Upper lobe of left lung (tissue), 6 donors: ENCODE results near the gene PCIF1. TPM values are rescaled to one million over a fixed set of nuclear protein-coding genes. Genes with fewer than 3 reads are reported as not detected.

Source experiments
- ATAC-seq, 2 donors: fragments of 200-7000 bp; cut with Tn5 transposase; one replicate each; pipeline ENCODE4 v1.9.1; 2022; ENCODE audit warnings: mild to moderate bottlenecking in 2 of 2, moderate library complexity in 2 of 2; ENCODE audit not compliant: low FRiP score in 2 of 2
- DNase-seq, 2 donors: peaks; one replicate each; pipeline ENCODE4 v3.0.0-alpha.2; 2019 to 2020
- H3K27ac ChIP-seq, 4 donors: fragments of 200-600 bp; sonication (generic); one replicate each; pipeline ENCODE4 v1.5.1; 2016 to 2019
- H3K27me3 ChIP-seq, 4 donors: fragments of 200-600 bp; sonication (generic); one replicate each; pipeline ENCODE4 v1.5.1; 2017 to 2019
- H3K36me3 ChIP-seq, 4 donors: fragments of 200-600 bp; sonication (generic); one replicate each; pipeline ENCODE4 v1.5.1; 2016 to 2019
- H3K4me1 ChIP-seq, 4 donors: fragments of 200-600 bp; sonication (generic); one replicate each; pipeline ENCODE4 v1.5.1; 2018 to 2019
- H3K4me3 ChIP-seq, 4 donors: fragments of 200-600 bp; sonication (generic); one replicate each; pipeline ENCODE4 v1.5.1; 2017 to 2019; ENCODE audit warnings: mild to moderate bottlenecking in 2 of 4, moderate library complexity in 1 of 4
- H3K9me3 ChIP-seq, 4 donors: fragments of 200-600 bp; sonication (generic); one replicate each; pipeline ENCODE4 v1.5.1; 2018 to 2019
- EP300 ChIP-seq, 4 donors: sonication (generic); formaldehyde crosslinking; IDR thresholded peaks; one replicate each; pipeline ENCODE4 v1.5.1; 2017; ENCODE audit warnings: antibody characterized with exemption in 4 of 4, control low read depth in 2 of 4
- POLR2A ChIP-seq, 4 donors: fragments of 450-650 bp; IDR thresholded peaks; one replicate each; pipeline ENCODE4 v1.5.1; 2016 to 2017; ENCODE audit warnings: antibody characterized with exemption in 4 of 4, mild to moderate bottlenecking in 2 of 4
- POLR2AphosphoS5 ChIP-seq, 2 donors: sonication (generic); formaldehyde crosslinking; IDR thresholded peaks; one replicate each; pipeline ENCODE4 v1.5.1; 2017; ENCODE audit warnings: antibody characterized with exemption in 2 of 2
- WGBS, 2 donors: methylation state at CpG; one replicate each; pipeline ENCODE4 v1.1.5; 2017 to 2018; 5-methylcytosine and 5-hydroxymethylcytosine counted together
- total RNA-seq, 6 donors: library from RNA; depleted of rRNA in 4 of 6; stranded (reverse); fragments of >200 nt in 4 of 6; gene quantifications; one replicate each; pipeline versions ENCODE4 v1.1.0 to v1.2.1, GENCODE V29; 2016 to 2021
- TF ChIP-seq, protein P1 (sequence below), 6 experiments: fragments of 450-650 bp in 4 of 6; fragments of 200-600 bp in 2 of 6; sonication (generic) in 2 of 6; IDR thresholded peaks; one replicate each; pipeline ENCODE4 v1.5.1; 2016 to 2019; ENCODE audit warnings: antibody characterized with exemption in 6 of 6
- donor health status: DM: no; HTN: no; CAD: no; lungs with moderate emphysema.
- donor health status: DM: no; HTN: yes; CAD: no; lungs with severe emphysema.

PCIF1 gene
- total RNA-seq, 6 donors from 2014 or later: 41.7 to 59.7 (median 47.1) TPM

DNA sequence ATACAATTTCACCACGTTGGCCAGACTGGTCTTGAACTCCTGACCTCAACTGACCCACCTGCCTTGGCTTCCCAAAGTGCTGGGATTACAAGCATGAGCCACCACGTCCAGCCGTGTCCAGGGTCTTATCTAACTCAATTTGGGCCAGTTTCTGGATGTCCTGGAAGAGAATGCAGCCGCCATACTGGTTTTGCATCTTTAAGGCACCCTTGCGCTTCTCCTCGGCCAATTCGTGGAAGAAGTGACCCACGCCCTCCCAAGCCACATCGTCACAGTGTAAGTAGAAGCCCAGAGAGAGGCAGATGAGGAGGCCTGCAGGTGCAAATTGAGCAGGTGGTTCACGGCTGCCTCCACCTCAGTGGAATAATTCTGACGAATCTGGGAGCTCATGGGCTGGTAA is 41.2 kb downstream of the PCIF1 start:
- H3K36me3 ChIP-seq: no peaks in the 10 kb centered on the region
- no peak overlapping the region for H3K27ac ChIP-seq
- WGBS, 2 donors: 77 to 85% methylated on average over 11 of the region's 11 CpGs
- ATAC-seq: no peak
- peaks cover 6 to 12% (median 9%) of the 10 kb centered on the region in 4 donors for H3K4me1 ChIP-seq
- no peak overlapping the region for H3K4me3 ChIP-seq
- no peaks in the 10 kb centered on the region for H3K9me3 ChIP-seq
- no peak for DNase-seq
- H3K27me3 ChIP-seq: no peaks in the 10 kb centered on the region
- TF ChIP-seq EP300 (IDR thresholded peaks at IDR 0.05): no peak
- no peak for TF ChIP-seq POLR2A (IDR thresholded peaks at IDR 0.05)
- TF ChIP-seq, protein P1, sequence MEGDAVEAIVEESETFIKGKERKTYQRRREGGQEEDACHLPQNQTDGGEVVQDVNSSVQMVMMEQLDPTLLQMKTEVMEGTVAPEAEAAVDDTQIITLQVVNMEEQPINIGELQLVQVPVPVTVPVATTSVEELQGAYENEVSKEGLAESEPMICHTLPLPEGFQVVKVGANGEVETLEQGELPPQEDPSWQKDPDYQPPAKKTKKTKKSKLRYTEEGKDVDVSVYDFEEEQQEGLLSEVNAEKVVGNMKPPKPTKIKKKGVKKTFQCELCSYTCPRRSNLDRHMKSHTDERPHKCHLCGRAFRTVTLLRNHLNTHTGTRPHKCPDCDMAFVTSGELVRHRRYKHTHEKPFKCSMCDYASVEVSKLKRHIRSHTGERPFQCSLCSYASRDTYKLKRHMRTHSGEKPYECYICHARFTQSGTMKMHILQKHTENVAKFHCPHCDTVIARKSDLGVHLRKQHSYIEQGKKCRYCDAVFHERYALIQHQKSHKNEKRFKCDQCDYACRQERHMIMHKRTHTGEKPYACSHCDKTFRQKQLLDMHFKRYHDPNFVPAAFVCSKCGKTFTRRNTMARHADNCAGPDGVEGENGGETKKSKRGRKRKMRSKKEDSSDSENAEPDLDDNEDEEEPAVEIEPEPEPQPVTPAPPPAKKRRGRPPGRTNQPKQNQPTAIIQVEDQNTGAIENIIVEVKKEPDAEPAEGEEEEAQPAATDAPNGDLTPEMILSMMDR (IDR thresholded peaks at IDR 0.05): no peak
- TF ChIP-seq POLR2AphosphoS5 (IDR thresholded peaks at IDR 0.05): no peak

DNA sequence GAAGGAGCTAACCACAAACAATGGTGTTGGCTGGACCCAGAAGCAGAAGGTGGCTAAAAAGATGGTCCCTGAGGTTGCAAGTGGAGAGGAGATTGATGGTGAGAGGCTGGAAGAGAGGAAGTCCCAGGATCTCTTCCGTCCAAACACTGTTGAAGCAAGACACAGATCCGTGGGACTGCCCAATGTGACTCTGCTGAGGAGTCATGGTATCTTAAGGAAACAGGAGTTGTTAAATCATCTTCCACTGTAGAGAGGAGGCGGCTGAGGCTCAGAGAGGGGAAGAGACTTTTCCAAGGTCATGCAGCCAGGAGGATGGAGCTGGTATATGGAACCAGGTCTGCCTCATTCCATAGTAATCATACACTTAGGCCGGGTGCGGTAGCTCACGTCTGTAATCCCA is 41.6 kb downstream of the PCIF1 start:
- no peaks in the 10 kb centered on the region for H3K36me3 ChIP-seq
- ATAC-seq (no peak), DNase-seq (no peak)
- TF ChIP-seq EP300 (IDR thresholded peaks at IDR 0.05) (no peak), POLR2A (IDR thresholded peaks at IDR 0.05) (no peak), POLR2AphosphoS5 (IDR thresholded peaks at IDR 0.05) (no peak)
- TF ChIP-seq, protein P1 (IDR thresholded peaks at IDR 0.05): no peak
- peaks cover 3 to 8% (median 5%) of the 10 kb centered on the region in 4 donors for H3K4me1 ChIP-seq
- H3K9me3 ChIP-seq: no peaks in the 10 kb centered on the region
- no peak overlapping the region for H3K27ac ChIP-seq
- H3K27me3 ChIP-seq: no peaks in the 10 kb centered on the region
- WGBS, 2 donors: 77 to 83% methylated on average over 6 of the region's 6 CpGs
- no peak overlapping the region for H3K4me3 ChIP-seq

DNA sequence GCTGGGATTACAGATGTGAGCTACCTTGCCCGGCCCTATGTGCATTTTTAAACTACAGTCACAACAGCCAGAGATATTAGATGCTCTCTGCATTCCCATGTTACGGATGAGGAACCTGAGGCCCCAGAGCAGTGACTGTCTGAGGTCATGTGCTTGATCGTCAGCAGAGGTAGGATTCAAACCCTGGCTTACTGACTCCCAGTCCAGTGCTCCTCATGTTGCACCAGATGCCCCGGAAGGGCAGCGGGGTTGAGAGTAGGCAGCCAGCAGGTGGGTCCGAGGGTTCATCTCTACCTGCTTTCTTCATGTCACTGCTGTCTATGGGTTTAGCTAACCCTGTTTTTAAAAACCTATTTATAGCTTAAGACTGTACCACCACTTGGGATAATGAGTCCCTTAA is 46.8 kb downstream of the PCIF1 start:
- H3K27me3 ChIP-seq: no peaks in the 10 kb centered on the region
- H3K27ac ChIP-seq: no peak overlapping the region
- no peaks in the 10 kb centered on the region for H3K36me3 ChIP-seq
- no peak overlapping the region for H3K4me3 ChIP-seq
- TF ChIP-seq, protein P1 (IDR thresholded peaks at IDR 0.05): no peak
- no peak for TF ChIP-seq EP300 (IDR thresholded peaks at IDR 0.05)
- no peak for TF ChIP-seq POLR2A (IDR thresholded peaks at IDR 0.05)
- no peak for TF ChIP-seq POLR2AphosphoS5 (IDR thresholded peaks at IDR 0.05)
- 92 to 93% methylated on average over 6 of the region's 6 CpGs for WGBS, 2 donors
- H3K4me1 ChIP-seq: no peaks in the 10 kb centered on the region
- H3K9me3 ChIP-seq: no peaks in the 10 kb centered on the region
- DNase-seq (no peak), ATAC-seq (no peak)

DNA sequence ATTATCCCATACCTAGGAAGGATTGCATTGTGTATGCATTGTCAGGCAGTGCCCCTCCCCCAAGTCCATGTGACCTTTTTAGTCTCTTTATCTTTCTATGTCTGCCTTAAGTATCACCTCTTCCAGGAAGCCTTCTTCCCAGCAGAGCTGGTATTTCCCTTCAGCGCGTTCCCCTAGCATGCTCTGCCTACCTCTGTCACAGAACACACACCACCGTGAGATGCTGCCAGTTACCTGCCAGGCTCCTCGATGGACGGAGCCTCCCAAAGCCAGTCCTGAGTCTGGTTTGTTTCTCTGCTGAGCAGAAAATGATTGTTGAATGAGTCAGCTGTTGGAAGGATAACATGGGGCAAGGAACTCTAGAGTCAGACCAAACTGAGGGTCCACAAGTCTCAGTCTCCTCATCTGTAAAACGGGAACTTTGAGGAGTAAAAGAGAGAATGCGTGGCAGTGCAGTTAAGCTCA is 48.8 kb downstream of the PCIF1 start:
- DNase-seq: no peak
- TF ChIP-seq EP300 (IDR thresholded peaks at IDR 0.05): no peak
- TF ChIP-seq POLR2AphosphoS5 (IDR thresholded peaks at IDR 0.05): no peak
- no peak for TF ChIP-seq POLR2A (IDR thresholded peaks at IDR 0.05)
- TF ChIP-seq, protein P1 (IDR thresholded peaks at IDR 0.05): no peak
- no peak overlapping the region for H3K27ac ChIP-seq
- ATAC-seq: no peak
- no peaks in the 10 kb centered on the region for H3K36me3 ChIP-seq
- no peak overlapping the region for H3K4me3 ChIP-seq
- 69 to 88% methylated on average over 7 of the region's 7 CpGs for WGBS, 2 donors
- H3K27me3 ChIP-seq: no peaks in the 10 kb centered on the region
- H3K9me3 ChIP-seq: no peaks in the 10 kb centered on the region
- no peaks in the 10 kb centered on the region for H3K4me1 ChIP-seq

DNA sequence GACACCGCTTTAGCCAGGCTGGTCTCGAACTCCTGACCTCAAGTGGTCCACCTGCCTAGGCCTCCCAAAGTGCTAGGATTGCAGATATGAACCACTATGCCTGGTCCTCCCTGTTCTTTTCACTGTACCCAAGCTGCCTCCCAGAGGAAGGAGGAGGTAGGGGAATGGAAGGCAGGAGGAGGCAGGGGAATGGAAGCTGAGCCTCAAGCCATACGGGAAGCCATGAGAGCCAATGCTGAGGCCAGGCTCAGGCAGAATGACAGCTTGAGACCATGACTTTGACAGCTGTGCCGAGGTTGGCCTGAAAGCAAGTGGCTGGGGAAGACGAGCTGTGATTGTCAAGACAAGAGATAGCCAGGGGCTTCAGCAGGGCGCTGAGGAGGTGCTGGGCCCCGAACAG is 51.1 kb downstream of the PCIF1 start:
- no peaks in the 10 kb centered on the region for H3K27me3 ChIP-seq
- DNase-seq (no peak), ATAC-seq (no peak)
- WGBS, 2 donors: 63 to 69% methylated on average over 5 to 7 of the region's 7 CpGs
- H3K27ac ChIP-seq: no peak overlapping the region
- H3K9me3 ChIP-seq: no peaks in the 10 kb centered on the region
- TF ChIP-seq EP300 (IDR thresholded peaks at IDR 0.05): no peak
- TF ChIP-seq, protein P1 (IDR thresholded peaks at IDR 0.05): no peak
- no peak for TF ChIP-seq POLR2AphosphoS5 (IDR thresholded peaks at IDR 0.05)
- TF ChIP-seq POLR2A (IDR thresholded peaks at IDR 0.05): no peak
- no peaks in the 10 kb centered on the region for H3K4me1 ChIP-seq
- H3K4me3 ChIP-seq: no peak overlapping the region
- no peaks in the 10 kb centered on the region for H3K36me3 ChIP-seq
